Stimulated activated CD4-positive, alpha-beta T cell treated with anti-CD3 and anti-CD28 coated beads, Interleukin-4, amount 100 ng/mL, for 48 hours (primary cell): ENCODE results near the gene CNTN1.
"Not testable (repeated sequence)": the region's sequence is repeated elsewhere in the genome, so short reads cannot be mapped to it uniquely, and the experiment has no call there.

Experiments used
- DNase-seq, 2 donors: peaks; one replicate each; pipeline ENCODE4 v3.0.0-alpha.2; 2020; ENCODE audit warnings: low read depth in 2 of 2

The CNTN1 gene

GRCh38 chr12:40697566-40698259, 5.5 kb downstream of the CNTN1 start:
- DNase-seq = no peak

GRCh38 chr12:40701756-40702155, 9.5 kb downstream of the CNTN1 start:
- no peak for DNase-seq

GRCh38 chr12:40711121-40711520, 18.9 kb downstream of the CNTN1 start:
- DNase-seq = no peak

- no peak for DNase-seq
Observed at GRCh38 chr12:40714636-40715035, 22.4 kb downstream of the CNTN1 start.

GRCh38 chr12:40716037-40716436, 23.8 kb downstream of the CNTN1 start:
- no peak for DNase-seq

- DNase-seq = no peak
Observed at GRCh38 chr12:40717576-40717975, 25.3 kb downstream of the CNTN1 start.

- DNase-seq = no peak
Observed at GRCh38 chr12:40718878-40719372, 26.7 kb downstream of the CNTN1 start.

- no peak for DNase-seq
Observed at GRCh38 chr12:40723001-40723400, 30.8 kb downstream of the CNTN1 start.

- no peak for DNase-seq
Observed at GRCh38 chr12:40726366-40726765, 34.1 kb downstream of the CNTN1 start.

GRCh38 chr12:40727774-40728483, 35.7 kb downstream of the CNTN1 start:
- DNase-seq = no peak

- DNase-seq = no peak
Observed at GRCh38 chr12:40730281-40730680, 38.0 kb downstream of the CNTN1 start.

- DNase-seq = no peak
Observed at GRCh38 chr12:40733871-40734270, 41.6 kb downstream of the CNTN1 start.

- no peak for DNase-seq
Observed at GRCh38 chr12:40734276-40734675, 42.0 kb downstream of the CNTN1 start.

- DNase-seq = no peak
Observed at GRCh38 chr12:40735551-40736230, 43.5 kb downstream of the CNTN1 start.

- DNase-seq = not testable (repeated sequence)
Observed at GRCh38 chr12:40737416-40737815, 45.2 kb downstream of the CNTN1 start.

GRCh38 chr12:40738856-40739255, 46.6 kb downstream of the CNTN1 start:
- no peak for DNase-seq

GRCh38 chr12:40742041-40742440, 49.8 kb downstream of the CNTN1 start:
- no peak for DNase-seq

- DNase-seq = no peak
Observed at GRCh38 chr12:40745386-40745785, 53.1 kb downstream of the CNTN1 start.

GRCh38 chr12:40749863-40750262, 57.6 kb downstream of the CNTN1 start:
- DNase-seq = no peak

- no peak for DNase-seq
Observed at GRCh38 chr12:40752011-40752410, 59.8 kb downstream of the CNTN1 start.

- no peak for DNase-seq
Observed at GRCh38 chr12:40760821-40761220, 68.6 kb downstream of the CNTN1 start.

- DNase-seq = no peak
Observed at GRCh38 chr12:40762072-40762471, 69.8 kb downstream of the CNTN1 start.
